ENCODE measurements around the gene SPOCK2.
A peak's percentile ranks its signal among the peaks of the same experiment; 100 is the strongest.

DNA sequence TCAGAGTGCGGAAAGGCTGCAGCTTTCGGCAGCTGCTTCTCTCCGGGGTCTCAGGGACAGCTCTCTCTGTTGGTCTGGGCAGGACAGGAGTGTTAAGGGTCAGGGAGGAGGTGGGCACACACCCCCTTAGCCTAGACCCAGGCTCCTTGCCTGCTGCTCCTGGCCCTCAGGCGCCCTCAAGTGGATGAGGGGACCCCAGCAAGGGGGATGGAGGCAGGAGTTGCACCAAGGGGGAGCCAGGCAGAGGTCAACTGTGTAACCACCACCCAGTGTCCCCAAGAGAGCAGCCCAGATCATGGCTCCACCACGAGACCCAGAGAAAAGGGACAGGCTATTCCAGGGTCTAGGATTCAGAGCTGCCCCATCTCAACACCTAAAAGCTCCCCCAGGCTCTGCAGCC, 26.9 kb downstream of the SPOCK2 start:
- TF ChIP-seq POLR2A (IDR thresholded peaks at IDR 0.05; ENCODE audit: low read depth, low read length) (no peak), FOS (IDR thresholded peaks at IDR 0.05; ENCODE audit: borderline replicate concordance, insufficient read depth, low read length) (no peak), POLR2AphosphoS5 (IDR thresholded peaks at IDR 0.05; ENCODE audit: insufficient read depth, low read depth, low read length) (no peak)
- TF ChIP-seq, protein P1, sequence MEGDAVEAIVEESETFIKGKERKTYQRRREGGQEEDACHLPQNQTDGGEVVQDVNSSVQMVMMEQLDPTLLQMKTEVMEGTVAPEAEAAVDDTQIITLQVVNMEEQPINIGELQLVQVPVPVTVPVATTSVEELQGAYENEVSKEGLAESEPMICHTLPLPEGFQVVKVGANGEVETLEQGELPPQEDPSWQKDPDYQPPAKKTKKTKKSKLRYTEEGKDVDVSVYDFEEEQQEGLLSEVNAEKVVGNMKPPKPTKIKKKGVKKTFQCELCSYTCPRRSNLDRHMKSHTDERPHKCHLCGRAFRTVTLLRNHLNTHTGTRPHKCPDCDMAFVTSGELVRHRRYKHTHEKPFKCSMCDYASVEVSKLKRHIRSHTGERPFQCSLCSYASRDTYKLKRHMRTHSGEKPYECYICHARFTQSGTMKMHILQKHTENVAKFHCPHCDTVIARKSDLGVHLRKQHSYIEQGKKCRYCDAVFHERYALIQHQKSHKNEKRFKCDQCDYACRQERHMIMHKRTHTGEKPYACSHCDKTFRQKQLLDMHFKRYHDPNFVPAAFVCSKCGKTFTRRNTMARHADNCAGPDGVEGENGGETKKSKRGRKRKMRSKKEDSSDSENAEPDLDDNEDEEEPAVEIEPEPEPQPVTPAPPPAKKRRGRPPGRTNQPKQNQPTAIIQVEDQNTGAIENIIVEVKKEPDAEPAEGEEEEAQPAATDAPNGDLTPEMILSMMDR (IDR thresholded peaks at IDR 0.05; ENCODE audit: extremely low read depth in 1 of 2, insufficient read depth in 1 of 2, low read depth in 1 of 2, low read length in 2 of 2) = peak in 1 of 2 donors; percentile 29
